GM18508 (cell line): ENCODE data around the gene DEK.
A peak's percentile ranks its signal among the peaks of the same experiment; 100 is the strongest.
"Not testable (repeated sequence)": the region's sequence is repeated elsewhere in the genome, so short reads cannot be mapped to it uniquely, and the experiment has no call there.

Source experiments
- ATAC-seq: cut with Tn5 transposase; IDR thresholded peaks from one replicate; pipeline ENCODE4 v1.9.1; 2021; ENCODE audit warnings: moderate number of reproducible peaks; ENCODE audit not compliant: insufficient read depth, unreplicated experiment

Gene DEK, protein sequence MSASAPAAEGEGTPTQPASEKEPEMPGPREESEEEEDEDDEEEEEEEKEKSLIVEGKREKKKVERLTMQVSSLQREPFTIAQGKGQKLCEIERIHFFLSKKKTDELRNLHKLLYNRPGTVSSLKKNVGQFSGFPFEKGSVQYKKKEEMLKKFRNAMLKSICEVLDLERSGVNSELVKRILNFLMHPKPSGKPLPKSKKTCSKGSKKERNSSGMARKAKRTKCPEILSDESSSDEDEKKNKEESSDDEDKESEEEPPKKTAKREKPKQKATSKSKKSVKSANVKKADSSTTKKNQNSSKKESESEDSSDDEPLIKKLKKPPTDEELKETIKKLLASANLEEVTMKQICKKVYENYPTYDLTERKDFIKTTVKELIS

DNA sequence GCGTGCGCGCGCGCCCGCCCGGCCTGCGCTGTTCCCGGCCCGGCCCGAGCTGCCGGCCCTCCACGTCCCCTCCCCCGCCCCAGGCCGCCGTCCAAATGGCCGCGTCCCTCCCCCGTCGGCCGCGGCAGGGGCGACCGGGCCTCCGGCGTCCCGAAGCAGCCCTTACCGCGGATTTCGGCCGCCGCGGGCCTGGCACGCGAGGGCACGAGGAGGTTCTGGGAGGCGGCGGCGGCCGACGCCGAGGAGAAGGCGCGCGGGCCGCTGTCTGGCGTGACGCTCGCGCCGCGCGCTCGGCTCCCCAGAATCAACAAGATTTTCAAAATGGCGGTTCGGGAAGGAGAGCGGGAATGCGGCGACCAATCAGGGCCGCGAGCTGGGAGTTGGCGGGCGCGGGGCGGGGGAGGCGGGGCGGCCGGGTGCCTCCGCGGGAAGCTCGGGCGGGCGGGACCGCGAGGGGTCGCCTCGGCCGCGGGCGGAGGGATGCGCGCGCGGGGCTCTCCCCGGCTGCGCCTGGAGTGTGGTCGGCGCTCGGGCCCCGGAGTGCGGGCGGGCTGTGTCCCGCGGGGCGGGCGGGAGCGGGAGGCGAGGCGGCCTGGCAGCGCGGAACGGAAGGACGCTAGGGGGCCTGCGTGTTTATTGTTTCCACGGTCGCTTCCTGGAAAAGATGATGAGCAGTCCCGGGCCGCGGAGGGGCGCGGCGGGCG is at the start of gene DEK:
Gene DEK, minus strand, starts transcription at position 312 of the 704 bp plus-strand sequence. CDS start 543 bp downstream, outside the sequence.
- no peak for ATAC-seq

GRCh38 chr6:18312368-18312767 is 48.0 kb upstream of the DEK start:
- ATAC-seq, result no peak

GRCh38 chr6:18310010-18310409 is 45.7 kb upstream of the DEK start:
- ATAC-seq, result not testable (repeated sequence)

GRCh38 chr6:18309046-18309445 is 44.7 kb upstream of the DEK start:
- ATAC-seq, result no peak

DNA sequence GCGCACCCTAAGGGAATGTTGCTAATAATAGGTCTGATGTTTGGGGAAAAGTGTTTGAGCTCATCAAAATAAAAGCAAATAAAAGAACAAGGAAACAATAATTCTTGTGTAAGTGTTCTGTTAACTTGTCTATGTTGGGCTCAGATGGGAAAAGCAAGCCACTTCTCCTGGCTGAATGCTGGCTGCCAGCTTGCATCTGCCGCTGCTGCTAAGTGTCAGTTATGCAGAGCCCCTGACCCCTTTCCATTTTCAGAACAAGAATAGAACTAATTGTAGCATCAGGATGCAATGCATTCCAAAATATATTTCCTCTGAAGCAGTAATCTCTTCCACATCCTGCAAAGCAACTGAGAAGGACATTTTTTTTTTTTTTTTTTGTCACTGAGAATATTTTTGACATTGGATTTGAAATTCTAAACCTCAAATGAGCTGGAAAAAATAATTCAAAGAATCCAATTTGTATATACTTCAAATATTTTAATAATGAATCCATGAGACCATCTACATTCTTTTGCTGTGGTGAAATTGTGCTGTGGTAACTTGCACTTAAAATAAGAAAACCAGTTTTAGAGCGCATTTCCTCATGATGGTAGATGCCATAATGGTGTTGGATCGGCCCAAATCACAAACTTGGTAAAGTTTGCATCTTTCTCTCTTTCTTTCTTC is 43.9 kb upstream of the DEK start:
- no peak for ATAC-seq

DNA sequence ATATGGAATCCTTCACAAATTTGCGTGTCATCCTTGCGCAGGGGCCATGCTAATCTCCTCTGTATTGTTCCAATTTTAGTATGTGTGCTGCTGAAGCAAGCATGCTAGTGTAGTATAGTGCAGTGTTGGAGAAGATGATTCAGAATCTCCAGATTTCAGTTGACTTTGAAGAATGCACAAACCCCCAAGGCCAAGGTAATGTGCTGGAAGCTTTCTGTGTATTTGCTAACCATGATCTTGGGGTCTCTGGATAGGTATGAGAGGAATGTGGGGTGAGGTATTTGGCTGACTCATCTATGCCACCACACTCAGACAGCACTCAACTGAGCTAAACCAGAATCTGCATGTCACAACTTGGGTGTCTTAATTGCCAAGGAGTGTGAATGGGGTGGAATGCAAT is 42.6 kb upstream of the DEK start:
- ATAC-seq, result no peak

DNA sequence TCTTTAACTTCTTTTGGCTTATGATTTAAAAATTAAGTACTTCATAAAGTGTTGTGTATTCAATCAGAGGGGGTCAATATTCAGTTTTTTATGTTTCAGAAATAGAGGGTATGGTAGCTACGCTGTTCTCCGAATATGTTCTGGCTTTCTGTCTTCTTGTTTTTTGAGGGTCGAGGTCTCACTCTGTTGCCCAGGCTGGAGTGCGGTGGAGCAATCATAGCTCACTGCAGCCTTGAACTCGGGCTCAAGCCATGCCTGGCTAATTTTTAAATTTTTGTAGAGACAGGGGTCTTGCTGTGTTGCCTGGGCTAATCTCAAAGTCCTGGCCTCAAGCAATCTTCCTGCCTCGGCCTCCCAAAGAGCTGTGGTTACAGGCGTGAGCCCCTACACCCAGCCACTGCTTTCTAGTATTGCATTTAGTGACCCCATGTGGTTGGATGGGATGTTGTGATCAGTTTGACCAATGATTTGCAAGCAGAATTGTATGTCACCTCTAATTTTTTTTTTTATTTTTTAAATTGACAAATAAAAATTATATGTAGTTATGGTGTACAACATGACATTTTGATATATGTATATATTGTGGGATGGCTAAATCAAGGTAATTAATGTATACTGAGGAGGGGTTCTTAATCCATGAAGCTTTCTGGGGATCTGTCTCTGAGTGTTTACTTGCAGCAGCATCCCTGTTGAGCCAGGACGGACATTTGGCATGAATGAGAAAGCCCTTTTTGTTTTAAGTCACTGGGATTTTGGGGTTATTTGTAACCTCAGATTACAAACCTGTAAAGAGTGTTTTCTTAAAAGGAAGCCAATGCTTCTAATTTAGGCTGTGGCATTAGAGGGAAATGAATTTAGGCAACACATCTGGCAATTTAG is 38.5 kb upstream of the DEK start:
- peak; percentile 58 for ATAC-seq

- ATAC-seq, result no peak
Measured at GRCh38 chr6:18293076-18293904, 29.0 kb upstream of the DEK start.

DNA sequence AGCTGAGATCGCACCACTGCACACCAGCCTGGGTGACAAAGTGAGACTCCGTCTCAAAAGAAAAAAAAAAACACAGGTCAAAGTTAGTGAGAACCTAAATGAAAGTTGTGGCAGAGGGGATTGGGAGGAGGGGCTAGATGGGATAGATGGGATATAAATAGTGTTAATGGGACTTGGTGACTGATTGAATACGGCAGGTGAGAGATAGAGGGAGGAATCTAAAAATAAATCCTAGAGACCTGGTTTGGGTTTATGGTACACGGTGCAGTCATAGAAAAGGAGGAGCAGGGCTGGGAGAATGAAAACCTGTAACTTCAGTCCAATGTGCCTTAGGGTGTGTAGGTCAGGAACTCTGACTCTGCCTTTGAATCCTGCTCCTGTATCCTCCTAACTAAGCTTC is 25.0 kb upstream of the DEK start:
- ATAC-seq, result no peak

DNA sequence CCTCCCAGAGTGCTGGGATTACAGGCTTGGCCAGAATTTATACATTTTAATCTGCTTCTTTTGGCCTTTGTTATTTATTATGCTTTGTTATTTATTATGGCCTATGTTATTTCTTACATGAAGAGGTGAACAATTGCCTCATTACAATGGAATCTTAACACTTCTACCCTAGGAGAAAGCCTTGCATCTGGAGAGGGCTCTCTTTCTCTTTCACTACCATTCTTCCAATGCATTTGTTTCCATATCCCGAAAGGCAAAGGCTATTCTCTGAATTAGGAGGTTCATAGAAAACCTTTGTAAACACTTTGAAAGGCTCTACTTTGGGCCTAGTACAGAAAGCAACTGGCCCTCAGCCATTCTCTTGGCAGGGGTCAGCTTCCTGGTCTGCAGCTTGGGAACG is 19.9 kb upstream of the DEK start:
- ATAC-seq, result no peak

DNA sequence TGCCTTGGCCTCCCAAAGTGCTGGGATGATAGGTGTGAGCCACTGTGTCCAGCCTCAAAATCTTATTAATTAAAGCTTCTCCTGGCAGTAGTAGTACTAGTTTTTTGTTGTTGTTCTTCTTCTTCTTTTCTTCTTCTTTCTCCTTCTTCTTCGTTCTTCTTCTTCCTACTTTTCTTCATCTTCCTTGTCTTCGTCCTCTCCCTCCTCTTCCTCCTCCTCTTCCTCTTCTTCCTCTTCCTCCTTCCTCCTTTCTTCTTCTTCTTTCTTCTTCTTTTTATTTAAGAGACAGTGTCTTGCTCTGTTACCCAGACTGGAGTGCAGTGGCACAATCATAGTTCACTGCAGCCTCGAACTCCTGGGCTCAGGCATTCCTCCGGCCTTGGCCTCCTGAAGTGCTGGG is 17.2 kb upstream of the DEK start:
- no peak for ATAC-seq

DNA sequence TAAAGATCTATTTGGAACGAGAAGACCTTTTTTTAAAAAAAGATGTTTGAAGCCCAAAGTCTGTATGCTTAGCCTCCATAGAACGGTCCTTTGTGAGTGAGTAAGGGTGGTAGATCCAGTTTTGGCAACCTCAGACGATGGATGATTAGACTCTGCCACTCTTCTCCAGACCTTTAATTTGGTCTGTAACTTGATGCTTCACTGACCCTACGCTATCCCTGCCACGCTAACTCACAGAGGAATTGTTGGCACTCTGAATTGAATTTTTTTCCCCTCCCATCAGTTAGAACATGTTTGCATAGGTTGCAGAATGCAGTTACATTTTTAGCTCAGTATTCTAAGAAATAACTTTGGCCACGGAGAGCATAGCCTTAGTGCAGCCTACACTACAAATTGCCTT is 15.8 kb upstream of the DEK start:
- ATAC-seq, result no peak

GRCh38 chr6:18279422-18279821 is 15.1 kb upstream of the DEK start:
- no peak for ATAC-seq

GRCh38 chr6:18277237-18278006 is 13.1 kb upstream of the DEK start:
- ATAC-seq, result no peak

GRCh38 chr6:18276610-18277236 is 12.4 kb upstream of the DEK start:
- ATAC-seq, result no peak

DNA sequence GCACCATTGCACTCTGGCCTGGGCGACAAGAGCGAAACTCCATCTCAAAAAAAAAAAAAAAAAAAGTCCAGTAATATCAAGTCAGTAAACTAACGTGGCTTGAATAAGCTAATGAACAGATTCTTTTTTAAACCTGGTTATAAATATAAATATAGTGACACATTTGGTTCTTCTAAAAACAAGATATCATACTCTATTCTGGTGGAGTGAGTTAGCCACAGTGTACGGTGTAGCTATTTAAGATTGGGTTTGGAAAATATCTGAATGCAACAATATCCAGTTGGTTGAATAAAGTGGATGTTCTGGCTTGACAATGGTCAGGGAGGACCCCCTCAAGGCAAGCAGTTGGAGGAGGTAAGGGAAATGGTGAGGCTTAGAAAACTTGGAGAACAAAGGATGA is 5.9 kb upstream of the DEK start:
- no peak for ATAC-seq

- no peak for ATAC-seq
Measured at GRCh38 chr6:18269717-18270116, 5.4 kb upstream of the DEK start.

DNA sequence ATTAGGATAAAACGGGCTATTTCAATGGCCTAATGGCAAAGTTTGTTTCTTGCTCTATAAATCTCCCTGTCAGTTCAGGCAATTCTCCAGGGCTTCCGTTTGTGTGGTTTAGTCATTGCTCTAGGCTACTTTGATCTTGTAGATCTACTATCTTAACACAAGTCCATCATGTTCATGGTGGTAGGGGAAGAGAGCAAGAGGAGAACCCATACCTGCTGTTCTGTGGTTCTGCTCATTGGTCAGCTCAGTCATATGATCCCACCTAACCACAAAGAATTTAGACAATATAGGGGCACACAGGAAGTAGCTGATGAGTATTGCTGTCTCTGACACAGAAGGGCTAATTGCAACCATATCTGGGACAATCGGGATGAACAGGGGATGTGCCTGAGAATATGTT is 4.9 kb upstream of the DEK start:
- no peak for ATAC-seq
